GM19193 (cell line): ENCODE data around the gene SETDB2.

ENCODE experiments used
- POLR2A ChIP-seq: IDR thresholded peaks from 4 replicates; pipeline ENCODE4 v1.6.1; 2011; ENCODE audit not compliant: insufficient read depth, insufficient read length; ENCODE audit errors: extremely low read depth

SETDB2 gene

DNA sequence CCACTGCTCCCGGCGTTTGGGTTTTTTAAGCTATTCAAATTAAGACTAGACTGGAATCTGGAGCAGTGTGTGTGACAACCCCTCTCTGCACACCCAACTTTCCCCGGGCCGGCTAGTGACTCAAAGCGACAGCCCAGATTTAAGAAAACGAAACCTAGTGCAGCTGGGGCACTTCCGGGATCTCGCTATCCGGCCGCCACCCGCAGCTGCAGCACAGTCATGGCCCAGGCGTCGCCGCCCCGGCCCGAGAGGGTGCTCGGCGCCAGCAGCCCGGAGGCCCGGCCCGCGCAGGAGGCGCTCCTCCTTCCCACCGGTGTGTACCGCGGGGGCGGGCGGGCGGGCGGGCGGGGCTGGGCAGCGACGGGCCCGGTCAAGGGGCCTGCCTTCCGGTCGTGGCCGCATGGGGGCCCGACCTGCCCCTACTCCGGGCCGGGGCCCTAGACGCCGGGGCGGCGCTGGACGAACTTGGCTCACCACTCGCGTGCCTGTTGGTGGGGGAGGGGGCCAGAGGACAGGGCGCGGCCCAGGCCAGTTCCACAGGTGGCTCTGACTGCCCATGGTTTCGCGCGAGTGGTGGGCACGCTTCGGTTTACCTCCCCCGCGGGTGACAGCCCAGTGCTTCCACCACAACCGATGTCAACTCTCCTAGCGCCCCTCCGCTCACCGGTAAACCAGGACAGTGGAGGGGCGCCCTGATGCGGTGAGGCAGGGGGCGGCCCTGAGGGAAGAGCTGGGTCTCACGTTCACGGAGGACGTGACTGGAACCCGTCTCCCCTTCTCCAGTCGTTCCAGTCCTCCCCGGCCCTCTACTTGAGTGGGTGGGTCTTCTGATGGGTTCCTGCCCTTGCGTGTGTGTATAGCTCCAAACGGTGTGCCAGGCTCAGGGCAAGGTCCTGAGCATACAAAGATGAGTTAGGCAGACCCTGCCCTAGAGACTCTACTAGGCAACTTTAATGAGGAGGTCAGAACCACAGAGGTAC, 52.0 kb downstream of the SETDB2 start, which contains the start of gene PHF11:
Gene PHF11, plus strand, starts transcription at position 171 of the 980 bp plus-strand sequence. Its CDS starts 49 bp downstream, at position 220.
- TF ChIP-seq POLR2A, result peak; percentile 78

DNA sequence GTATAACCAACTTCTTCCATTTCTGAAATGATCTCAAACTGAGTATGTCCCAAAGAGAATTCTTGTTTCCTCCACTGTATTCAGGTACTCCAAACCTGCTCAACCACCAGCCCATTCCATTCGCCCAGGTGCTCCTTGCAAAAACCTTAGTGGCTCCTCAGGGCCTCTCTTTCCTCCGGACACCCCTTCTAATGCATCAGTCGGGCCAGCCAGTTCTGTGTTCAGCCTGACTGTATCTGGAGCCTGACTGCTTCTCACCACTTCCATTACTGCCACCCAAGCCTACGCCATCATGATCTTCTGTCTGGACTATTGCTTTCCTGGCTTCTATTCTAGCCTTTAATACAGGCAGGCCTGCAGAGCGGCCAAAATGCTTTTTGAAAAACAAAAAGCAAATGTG, 53.2 kb downstream of the SETDB2 start:
- TF ChIP-seq POLR2A, result no peak

DNA sequence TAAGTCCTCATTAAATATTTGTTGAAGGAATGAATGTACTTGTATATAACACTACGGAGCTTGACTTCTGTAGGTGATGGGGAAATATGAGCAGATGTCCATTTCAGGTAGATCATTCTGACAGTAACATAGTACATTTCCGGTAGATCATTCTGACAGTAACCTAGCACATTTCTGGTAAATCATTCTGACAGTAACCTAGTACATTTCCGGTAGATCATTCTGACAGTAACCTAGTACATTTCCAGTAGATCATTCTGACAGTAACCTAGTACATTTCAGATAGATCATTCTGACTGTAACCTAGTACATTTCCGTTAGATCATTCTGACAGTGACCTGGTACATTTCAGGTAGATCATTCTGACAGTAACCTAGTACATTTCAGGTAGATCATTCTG, 54.1 kb downstream of the SETDB2 start:
- no peak for TF ChIP-seq POLR2A

DNA sequence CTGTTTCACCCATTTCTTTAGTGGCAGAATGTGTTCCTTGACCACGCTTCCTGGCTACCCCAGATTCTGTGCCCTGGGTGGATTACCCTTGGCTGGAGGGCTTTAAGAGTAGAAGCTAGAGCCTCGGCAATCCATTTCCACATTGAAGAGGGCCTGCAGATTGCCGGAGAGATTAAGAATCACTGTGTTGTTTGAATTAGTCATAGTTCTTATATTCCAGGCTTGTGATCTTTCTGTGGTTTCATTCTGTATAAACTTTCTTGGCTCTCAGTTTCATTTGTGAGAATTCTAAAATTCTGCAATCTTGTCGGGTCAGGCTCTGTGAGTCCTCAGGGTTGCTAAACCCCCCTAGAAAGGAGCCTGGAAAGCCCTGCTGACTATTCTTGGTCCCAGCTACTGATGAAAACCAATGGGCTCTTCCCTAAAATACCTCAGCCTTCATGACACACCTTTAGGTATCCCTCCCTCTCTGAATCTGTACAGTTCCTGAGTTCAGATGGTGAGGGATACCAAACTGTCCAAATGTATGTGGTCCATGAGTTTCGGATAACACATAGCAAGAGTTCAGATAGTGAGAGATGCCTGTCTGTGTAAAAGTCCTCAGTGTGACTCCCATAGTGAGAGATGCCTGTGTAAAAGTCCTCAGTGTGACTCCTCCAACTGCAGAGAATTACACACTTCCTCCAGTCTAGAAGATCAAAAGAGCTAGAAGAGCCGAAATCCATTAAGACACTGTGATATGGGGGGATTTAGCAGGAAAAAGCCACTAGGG, 56.0 kb downstream of the SETDB2 start:
- TF ChIP-seq POLR2A, result no peak

DNA sequence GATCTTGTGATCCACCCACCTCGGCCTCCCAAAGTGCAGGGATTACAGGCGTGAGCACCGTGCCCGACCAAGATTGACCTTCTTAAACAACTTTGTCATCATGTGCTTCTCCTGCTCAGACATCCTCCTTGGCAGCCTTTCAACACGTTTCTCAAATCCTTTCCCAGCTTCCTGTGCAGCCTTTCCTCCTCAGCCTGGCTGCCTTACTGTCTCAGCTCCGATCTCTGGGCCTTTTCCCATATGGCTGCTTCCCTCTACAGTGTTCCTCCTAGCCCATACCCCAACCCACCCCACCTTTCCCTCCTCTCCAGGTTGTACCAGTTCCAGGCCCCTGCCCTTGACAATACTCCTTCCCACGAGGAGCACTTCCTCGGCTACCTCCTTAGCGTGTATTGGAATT, 58.9 kb downstream of the SETDB2 start:
- no peak for TF ChIP-seq POLR2A

DNA sequence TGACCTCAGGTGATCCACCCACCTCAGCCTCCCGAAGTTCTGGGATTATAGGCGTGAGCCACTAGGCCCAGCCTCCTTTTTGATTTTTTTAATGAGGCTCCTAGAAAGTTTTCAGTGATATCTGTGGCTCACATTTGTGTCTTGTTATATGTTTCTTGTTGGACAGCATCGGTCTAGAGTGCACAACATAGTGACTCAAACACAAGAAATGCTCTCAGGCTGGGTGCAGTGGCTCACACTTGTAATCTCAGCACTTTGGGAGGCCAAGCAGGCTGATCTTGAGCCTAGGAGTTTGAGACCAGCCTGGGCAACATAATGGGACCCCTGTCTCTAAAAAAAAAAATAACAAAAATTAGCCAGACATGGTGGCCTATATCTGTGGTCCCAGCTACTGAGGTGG, 59.9 kb downstream of the SETDB2 start:
- TF ChIP-seq POLR2A, result no peak

DNA sequence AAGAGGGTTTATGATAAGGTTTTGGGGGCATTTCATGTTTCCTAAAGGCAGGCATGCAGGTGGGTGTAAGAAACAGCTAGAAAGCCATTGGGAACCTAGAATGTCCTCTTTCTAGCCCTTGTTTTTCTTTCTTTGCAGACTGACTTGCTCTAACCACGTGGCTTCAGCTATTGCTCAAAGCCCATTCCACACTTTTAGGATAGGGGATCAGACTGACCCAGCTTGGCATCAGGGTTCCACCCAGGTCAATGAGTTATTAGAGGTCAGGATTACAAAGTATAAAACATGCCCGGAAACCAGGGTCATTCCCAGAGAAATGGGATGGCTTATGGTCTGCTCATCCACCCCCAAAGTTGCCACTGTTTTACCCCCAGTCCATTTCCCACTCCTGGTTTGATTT, 68.5 kb downstream of the SETDB2 start:
- no peak for TF ChIP-seq POLR2A

DNA sequence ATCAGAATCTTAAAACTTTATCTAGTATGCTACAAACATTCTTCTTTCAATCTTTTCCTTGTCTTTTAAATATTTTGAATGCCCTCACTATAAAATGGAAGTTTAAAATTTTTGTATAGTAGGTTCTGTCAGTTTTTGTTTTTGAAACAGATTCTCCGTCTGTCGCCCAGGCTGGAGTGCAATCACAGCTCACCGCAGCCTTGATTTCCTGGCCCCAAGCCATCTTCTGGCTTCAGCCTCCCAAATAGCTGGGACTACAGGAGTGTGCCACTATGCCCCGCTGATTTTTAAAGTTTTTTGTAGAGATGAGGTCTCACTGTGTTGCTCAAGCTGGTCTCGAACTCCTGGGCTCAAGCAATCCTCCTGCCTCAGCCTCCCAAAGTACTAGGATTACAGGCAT, 72.4 kb downstream of the SETDB2 start:
- TF ChIP-seq POLR2A, result no peak

DNA sequence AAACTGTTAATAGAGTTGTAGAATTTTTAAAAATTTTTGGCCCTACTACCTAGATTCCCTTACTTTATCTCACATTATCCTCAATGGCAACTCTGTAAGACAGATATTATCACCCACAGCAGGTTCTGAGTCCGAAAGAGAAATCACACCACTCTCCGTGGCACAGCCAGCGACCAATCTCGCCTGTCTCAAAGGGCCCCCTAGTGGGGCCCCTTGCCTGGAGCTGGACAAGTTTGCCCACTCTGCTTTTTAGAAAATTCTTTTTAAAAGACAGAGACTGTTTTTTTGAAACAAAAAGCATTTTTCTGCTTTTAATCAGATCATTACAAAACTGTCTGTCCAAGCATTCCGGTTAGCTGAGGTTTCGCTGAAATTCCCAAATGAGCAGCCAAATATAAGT, 73.4 kb downstream of the SETDB2 start:
- TF ChIP-seq POLR2A, result no peak

DNA sequence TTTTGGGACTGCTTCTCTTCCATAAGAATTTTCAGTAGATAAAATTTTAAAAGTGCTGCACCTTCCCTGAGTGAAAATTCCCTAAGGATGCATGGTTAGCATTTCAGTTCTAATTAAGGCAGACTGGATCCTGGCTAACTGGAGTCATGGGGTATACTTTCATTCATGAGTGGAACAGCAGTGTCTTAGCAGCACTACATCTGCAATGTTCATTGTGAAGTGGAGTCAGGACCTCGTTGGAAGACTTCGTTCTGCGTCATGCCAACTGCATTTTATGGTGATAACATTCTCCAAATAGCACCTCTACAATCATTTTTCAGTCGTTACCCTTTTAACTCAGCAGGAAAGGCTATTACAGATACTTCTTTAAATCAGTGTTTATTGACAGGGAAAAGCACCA, 77.2 kb downstream of the SETDB2 start:
- no peak for TF ChIP-seq POLR2A

DNA sequence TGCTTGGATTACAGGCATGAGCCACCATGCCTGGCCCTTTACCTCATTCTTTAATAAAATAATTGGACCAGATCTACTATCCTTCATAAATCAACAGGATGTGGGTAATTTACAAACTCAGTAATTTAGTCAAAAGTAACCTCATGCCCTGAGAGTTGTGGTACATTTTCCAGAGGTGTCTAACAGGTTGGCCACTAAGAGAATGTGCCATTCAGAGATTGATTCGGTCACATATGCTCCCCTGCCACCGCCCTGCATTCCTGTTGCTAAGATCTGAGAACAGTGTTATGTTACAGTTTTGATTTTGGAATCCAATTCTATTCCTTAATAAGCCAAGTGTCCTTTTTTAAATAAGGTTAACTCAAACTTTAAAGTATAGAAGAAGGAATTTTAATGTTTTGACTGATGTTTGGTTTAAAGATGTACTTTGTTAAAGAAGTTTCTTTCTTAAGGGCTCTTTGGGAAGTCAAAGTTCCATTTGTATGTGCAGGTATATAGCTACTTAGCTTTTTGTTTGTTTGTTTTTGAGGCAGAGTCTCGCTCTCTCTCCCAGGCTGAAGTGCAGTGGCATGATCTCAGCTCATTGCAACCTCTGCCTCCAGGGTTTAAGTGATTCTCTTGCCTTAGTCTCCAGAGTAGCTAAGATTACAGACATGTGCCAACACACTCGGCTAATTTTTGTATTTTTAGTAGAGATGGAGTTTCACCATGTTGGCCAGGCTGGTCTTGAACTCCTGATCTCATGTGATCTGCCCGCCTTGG, 80.8 kb downstream of the SETDB2 start:
- TF ChIP-seq POLR2A, result no peak

DNA sequence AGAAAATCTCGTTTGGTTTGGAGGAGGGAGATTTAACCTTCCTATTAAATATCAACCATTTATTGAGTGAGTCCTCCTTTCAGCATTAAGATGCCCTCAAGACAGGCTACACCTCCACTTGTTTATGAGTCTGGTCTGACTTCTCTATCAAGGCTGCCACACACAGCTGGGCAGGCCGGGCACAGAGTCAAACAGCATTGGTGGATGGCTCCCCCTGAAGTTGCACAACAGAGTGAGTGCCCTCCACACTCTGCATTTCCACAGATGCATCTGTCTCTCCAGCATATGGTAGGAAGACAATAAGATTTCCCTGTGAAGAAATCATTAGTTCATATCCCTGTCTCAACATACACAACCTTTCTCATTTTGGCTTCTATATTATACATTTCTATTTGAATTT, 83.0 kb downstream of the SETDB2 start:
- no peak for TF ChIP-seq POLR2A

DNA sequence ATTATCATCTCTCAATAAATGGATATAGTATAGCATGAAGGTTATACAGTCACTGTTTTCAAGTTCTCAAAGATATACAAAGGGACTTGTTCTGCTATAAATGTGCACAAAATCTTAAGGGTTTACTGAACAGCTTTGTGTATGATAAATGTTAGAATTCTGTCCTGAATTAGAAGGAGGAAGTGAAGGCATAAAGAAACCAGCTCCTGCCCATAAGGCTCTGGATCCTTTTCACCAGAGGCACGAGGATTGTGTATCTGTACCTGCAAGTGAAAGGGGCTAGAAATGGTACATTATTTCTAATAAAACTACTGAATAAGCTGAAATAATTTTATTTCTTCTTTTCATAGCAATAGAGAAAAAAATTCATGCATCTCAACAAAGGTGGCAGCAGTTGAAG, 84.1 kb downstream of the SETDB2 start:
- TF ChIP-seq POLR2A, result no peak

DNA sequence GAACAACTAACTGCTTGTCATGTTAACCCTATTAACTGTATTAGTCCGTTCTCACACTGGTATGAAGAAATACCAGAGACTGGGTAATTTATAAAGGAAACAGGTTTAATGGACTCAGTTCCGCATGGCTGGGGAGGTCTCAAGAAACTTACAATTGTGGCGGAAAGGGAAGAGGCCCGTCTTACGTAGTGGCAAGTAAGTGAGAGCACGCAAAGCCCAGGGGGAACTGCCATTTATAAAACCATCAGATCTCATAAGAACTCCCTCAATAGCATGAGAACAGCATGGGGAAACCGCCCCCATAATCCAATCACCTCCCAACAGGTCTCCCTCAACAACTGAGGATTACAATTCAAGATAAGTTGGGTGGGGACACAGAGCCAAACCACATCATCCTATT, 86.4 kb downstream of the SETDB2 start:
- no peak for TF ChIP-seq POLR2A

DNA sequence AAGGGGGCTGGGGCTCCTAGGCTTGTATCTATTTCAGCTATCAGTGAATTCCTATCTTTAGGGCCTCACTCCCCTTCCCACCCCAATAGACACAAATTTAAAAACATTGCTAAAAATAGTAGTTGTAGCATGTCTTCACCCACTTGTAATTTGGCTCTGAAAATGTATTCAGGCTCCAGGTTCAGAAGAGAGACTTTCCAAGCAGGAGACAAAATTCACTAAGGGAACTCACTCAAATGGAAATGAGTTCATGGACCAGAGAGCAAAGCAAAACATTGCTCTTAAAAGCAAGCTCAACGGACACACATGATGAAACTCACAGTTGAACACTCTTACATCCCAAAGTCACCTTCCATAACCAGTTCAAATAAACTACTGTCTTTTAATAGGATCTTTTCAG, 88.5 kb downstream of the SETDB2 start:
- no peak for TF ChIP-seq POLR2A
